HepG2 (cell line): ENCODE measurements around the gene LYPD3. TPM values are rescaled to one million over a fixed set of nuclear protein-coding genes. Genes with fewer than 3 reads are reported as not detected.

Experiments used
- ATAC-seq: fragments of 200-7000 bp; cut with Tn5 transposase; 3 replicates; pipeline ENCODE4 v1.9.1; 2020; ENCODE audit warnings: mild to moderate bottlenecking, moderate library complexity
- BruUV-seq: library from RNA; stranded (reverse); fragments of 400-500 nt; replicated peaks from 2 replicates; lab custom pipeline; 2021; lab: Mats Ljungman, UMichigan
- CTCF ChIA-PET: fragments of 300-600 bp; formaldehyde crosslinking; extraction: SDS; loops from one replicate; lab custom pipeline; 2021; ENCODE audit warnings: low total read pairs, inconsistent platforms, low intra/inter-chr PET ratio; lab: Yijun Ruan, JAX
- POLR2A ChIA-PET: fragments of 350-600 bp; sonication (Branson Sonifier 250); formaldehyde crosslinking; loops from one replicate; lab custom pipeline; 2020; ENCODE audit warnings: antibody characterized with exemption, inconsistent platforms; lab: Yijun Ruan, JAX
- DNase-seq: peaks from one replicate; pipeline ENCODE4 v3.0.0-alpha.2; 2015; ENCODE audit warnings: low spot score
- FAIRE-seq: peaks from 3 replicates; lab custom pipeline; 2011; peaks lifted over from hg19 to GRCh38; lab: Jason Lieb, UNC
- H2AFZ ChIP-seq: one replicate; pipeline ENCODE4 v1.6.1; 2011; ENCODE audit warnings: low read length, inconsistent platforms
- H3K27ac ChIP-seq: fragments of 300-600 bp; 3 replicates; pipeline ENCODE4 v1.8.0; 2011; ENCODE audit warnings: mixed run types, mild to moderate bottlenecking, mixed read lengths, low read length, inconsistent platforms; ENCODE audit not compliant: insufficient read depth; ENCODE audit errors: extremely low read length
- H3K27me3 ChIP-seq, 2 experiments: fragments of 200-600 bp in 1 of 2; 2 replicates in 1 of 2; 3 replicates in 1 of 2; pipeline versions ENCODE4 v1.6.0 to v1.8.0; 2011; ENCODE audit warnings: low read length in 2 of 2, mild to moderate bottlenecking in 2 of 2, moderate library complexity in 2 of 2, inconsistent platforms in 1 of 2; ENCODE audit not compliant: insufficient read depth in 2 of 2, control insufficient read depth in 1 of 2
- H3K36me3 ChIP-seq, 2 experiments: fragments of 200-600 bp in 1 of 2; replicated peaks in 1 of 2; 2 replicates in 1 of 2; 3 replicates in 1 of 2; pipeline versions ENCODE4 v1.5.1 to v1.8.0; 2011; ENCODE audit warnings: low read length in 2 of 2, inconsistent platforms in 1 of 2; ENCODE audit not compliant: insufficient read depth in 2 of 2, control insufficient read depth in 1 of 2
- H3K4me1 ChIP-seq: 2 replicates; pipeline ENCODE4 v1.5.1; 2012; ENCODE audit warnings: low read length, inconsistent platforms; ENCODE audit not compliant: insufficient read depth
- H3K4me2 ChIP-seq: 2 replicates; pipeline ENCODE4 v1.6.0; 2011; ENCODE audit warnings: low read depth, low read length, inconsistent platforms
- H3K4me3 ChIP-seq, 3 experiments: fragments of 200-600 bp in 1 of 3; sonication (generic), shearing (Covaris generic) in 1 of 3; replicated peaks in 1 of 3; 2 replicates each; pipeline ENCODE4 v1.5.1; 2011 to 2016; ENCODE audit warnings: low read length in 3 of 3, inconsistent platforms in 2 of 3, low read depth in 2 of 3, mild to moderate bottlenecking in 2 of 3, control low read depth in 1 of 3, mixed read lengths in 1 of 3; ENCODE audit not compliant: insufficient read depth in 1 of 3
- H3K79me2 ChIP-seq: one replicate; pipeline ENCODE4 v1.6.1; 2011; ENCODE audit warnings: low read length, inconsistent platforms; ENCODE audit not compliant: insufficient read depth
- H3K9ac ChIP-seq: 2 replicates; pipeline ENCODE4 v1.6.0; 2011; ENCODE audit warnings: mild to moderate bottlenecking, low read depth, low read length, inconsistent platforms; ENCODE audit not compliant: insufficient read depth
- H3K9me3 ChIP-seq: 2 replicates; pipeline ENCODE4 v1.5.1; 2012; ENCODE audit warnings: mild to moderate bottlenecking, low read length
- H4K20me1 ChIP-seq: 2 replicates; pipeline ENCODE4 v1.6.0; 2011; ENCODE audit warnings: inconsistent platforms, mild to moderate bottlenecking, low read length, moderate library complexity; ENCODE audit not compliant: insufficient read depth
- CTCF ChIP-seq: sonication (generic); formaldehyde crosslinking; IDR thresholded peaks from 2 replicates; pipeline ENCODE4 v1.5.0; 2020; ENCODE audit warnings: mild to moderate bottlenecking, missing genetic modification reagents, moderate library complexity
- DNMT1 ChIP-seq: sonication (generic); formaldehyde crosslinking; IDR thresholded peaks from 2 replicates; pipeline ENCODE4 v1.5.1; 2020; ENCODE audit warnings: mild to moderate bottlenecking, missing genetic modification reagents
- FLYWCH1 ChIP-seq: sonication (generic); formaldehyde crosslinking; IDR thresholded peaks from 2 replicates; pipeline ENCODE4 v1.8.1; 2023; ENCODE audit warnings: mild to moderate bottlenecking, missing genetic modification reagents
- HDAC6 ChIP-seq: fragments of 200-600 bp; sonication (generic); IDR thresholded peaks from 2 replicates; pipeline ENCODE4 v1.7.0; 2017; ENCODE audit warnings: mild to moderate bottlenecking, antibody characterized with exemption, low read length, low read depth
- HMG20B ChIP-seq: conservative IDR thresholded peaks from 2 replicates; pipeline ENCODE4 v1.6.1; 2016; ENCODE audit warnings: missing genetic modification reagents, missing compliant biosample characterization
- JDP2 ChIP-seq: sonication (generic); formaldehyde crosslinking; IDR thresholded peaks from 2 replicates; pipeline ENCODE4 v1.8.1; 2022; ENCODE audit warnings: missing genetic modification reagents, borderline replicate concordance
- ZNF576 ChIP-seq: sonication (generic); formaldehyde crosslinking; IDR thresholded peaks from 2 replicates; pipeline ENCODE4 v1.4.0; 2020; ENCODE audit warnings: mild to moderate bottlenecking, missing genetic modification reagents
- ZSCAN9 ChIP-seq: IDR thresholded peaks from 2 replicates; pipeline ENCODE4 v1.6.1; 2016; ENCODE audit warnings: borderline replicate concordance
- WGBS: methylation state at CpG from one replicate; pipeline ENCODE4 v1.1.6; 2017; ENCODE audit warnings: low lambda C conversion rate; 5-methylcytosine and 5-hydroxymethylcytosine counted together
- in situ Hi-C: cut with HindIII; loops from 2 replicates; pipeline ENCODE4 v1.10.0; 2017; ENCODE audit warnings: low pct_unique_long_range_greater_than_20kb; ENCODE audit not compliant: extremely low pct_ligation_motif_present
- intact Hi-C: fragments of 100-400 bp; cut with micrococcal nuclease; formaldehyde crosslinking; loops from one replicate; pipeline ENCODE4 v1.10.0; 2022; ENCODE audit not compliant: unreplicated experiment
- polyA plus RNA-seq, 8 experiments: library from polyadenylated mRNA; depleted of rRNA in 3 of 8; stranded (reverse) in 7 of 8; unstranded in 1 of 8; fragments of >200 nt; fragmentation: Illumina TruSeq in 4 of 8; extraction: Trizol in 4 of 8; gene quantifications; 2 replicates each; pipeline versions ENCODE4 v1.2.1 to v1.2.3, GENCODE V29; 2011 to 2016; ENCODE audit warnings: low read depth in 4 of 8, missing spikeins in 1 of 8, mixed read lengths in 1 of 8; ENCODE audit not compliant: insufficient read depth in 1 of 8
- total RNA-seq, 5 experiments: library from RNA; depleted of rRNA; stranded (reverse); fragments of >200 nt; fragmentation: Illumina TruSeq; extraction: Trizol; gene quantifications; 2 replicates each; pipeline ENCODE4 v1.2.3, GENCODE V29; 2016; ENCODE audit warnings: low read depth in 1 of 5

LYPD3 gene
- total and polyA plus RNA-seq, 2 of the 13 experiments (the other 11 are each of a cell fraction or from before 2014, with no cell fraction given), result 0.51 to 1.5 TPM

- Histone ChIP-seq H3K36me3 (peaks cover 1 to 4% of the 10 kb centered on the region in 2 experiments; a peak in 1 of 5 replicates), H3K4me2 (no peak overlapping the region), H3K79me2 (no peaks in the 10 kb centered on the region), H3K27ac (no peak overlapping the region), H2AFZ (no peak overlapping the region), H3K4me1 (no peaks in the 10 kb centered on the region), H4K20me1 (no peaks in the 10 kb centered on the region), H3K9me3 (no peaks in the 10 kb centered on the region), H3K4me3 (no peak overlapping the region), H3K27me3 (no peaks in the 10 kb centered on the region), H3K9ac (no peak overlapping the region)
- DNase-seq, result no peak
- BruUV-seq, result no TSS peak
- no peak for ATAC-seq
- intact Hi-C loops, result no loop called here
- in situ Hi-C loops, result no loop called here
- 84% methylated on average over 8 of the region's 8 CpGs for WGBS
- ChIA-PET POLR2A (no interaction called here), CTCF (no interaction called here)
- FAIRE-seq, result no peak
- TF ChIP-seq HMG20B (no peak), FLYWCH1 (no peak), ZSCAN9 (CRISPR knock-in tag) (no peak), HDAC6 (no peak), CTCF (CRISPR knock-in tag) (no peak), DNMT1 (no peak), JDP2 (no peak), ZNF576 (CRISPR knock-in tag) (no peak)
Observed at GRCh38 chr19:43488179-43488578, 22.8 kb upstream of the LYPD3 start.
